Endothelial cell of umbilical vein (primary cell): ENCODE measurements around the gene PTPRZ1. TPM values are rescaled to one million over a fixed set of nuclear protein-coding genes. Genes with fewer than 3 reads are reported as not detected.

ENCODE experiments used
- BruUV-seq: library from RNA; stranded (reverse); fragments of 400-500 nt; replicated peaks from 2 replicates; lab custom pipeline; 2021; lab: Mats Ljungman, UMichigan
- CTCF ChIA-PET: fragments of 300-600, 350-600 bp; sonication (Branson Sonifier 250); formaldehyde crosslinking; loops from one replicate; lab custom pipeline; 2021; ENCODE audit warnings: antibody characterized with exemption, inconsistent platforms; lab: Charles Lee
- POLR2A ChIA-PET: fragments of 300-600, 350-600 bp; sonication (Branson Sonifier 250); formaldehyde crosslinking; loops from one replicate; lab custom pipeline; 2021; ENCODE audit warnings: antibody characterized with exemption, inconsistent platforms; lab: Charles Lee
- DNase-seq: peaks from one replicate; pipeline ENCODE4 v3.0.0-alpha.2; 2011; ENCODE audit warnings: low read depth, low spot score
- FAIRE-seq: peaks from 2 replicates; lab custom pipeline; 2011; peaks lifted over from hg19 to GRCh38; lab: Jason Lieb, UNC
- H2AFZ ChIP-seq: 2 replicates; pipeline ENCODE4 v1.6.0; 2012; ENCODE audit warnings: low read depth, low read length, control low read depth, inconsistent platforms
- H3K27ac ChIP-seq: 2 replicates; pipeline ENCODE4 v1.5.1; 2011; ENCODE audit warnings: low read depth, mild to moderate bottlenecking, control low read depth, low read length, moderate library complexity; ENCODE audit not compliant: insufficient read depth
- H3K27me3 ChIP-seq, 2 experiments: 2 replicates each; pipeline versions ENCODE4 v1.6.0 to v1.6.1; 2011; ENCODE audit warnings: low read length in 2 of 2, mixed read lengths in 1 of 2; ENCODE audit not compliant: control insufficient read depth in 2 of 2, insufficient read depth in 2 of 2
- H3K36me3 ChIP-seq, 2 experiments: 2 replicates in 1 of 2; 3 replicates in 1 of 2; pipeline ENCODE4 v1.5.1; 2011; ENCODE audit warnings: low read length in 2 of 2, mild to moderate bottlenecking in 1 of 2, moderate library complexity in 1 of 2; ENCODE audit not compliant: control insufficient read depth in 2 of 2, insufficient read depth in 2 of 2; ENCODE audit errors: extremely low read depth in 1 of 2
- H3K4me1 ChIP-seq: 3 replicates; pipeline ENCODE4 v1.5.1; 2011; ENCODE audit warnings: mild to moderate bottlenecking, low read length; ENCODE audit not compliant: control insufficient read depth, insufficient read depth; ENCODE audit errors: extremely low read depth
- H3K4me2 ChIP-seq: 2 replicates; pipeline ENCODE4 v1.6.1; 2011; ENCODE audit warnings: low read length, control low read depth, mixed read lengths; ENCODE audit not compliant: insufficient read depth
- H3K4me3 ChIP-seq, 3 experiments: fragments of 200-600 bp in 1 of 3; sonication (generic), shearing (Covaris generic) in 1 of 3; replicated peaks in 1 of 3; 2 replicates each; pipeline ENCODE4 v1.5.1; 2011 to 2016; ENCODE audit warnings: control low read depth in 3 of 3, low read length in 3 of 3, mild to moderate bottlenecking in 2 of 3, inconsistent platforms in 1 of 3, low read depth in 1 of 3, moderate library complexity in 1 of 3; ENCODE audit not compliant: insufficient read depth in 1 of 3
- H3K79me2 ChIP-seq: 2 replicates; pipeline ENCODE4 v1.6.0; 2012; ENCODE audit warnings: low read length, inconsistent platforms; ENCODE audit not compliant: control insufficient read depth, insufficient read depth
- H3K9ac ChIP-seq: replicated peaks from 2 replicates; pipeline ENCODE3; 2011; ENCODE audit warnings: low read length, control low read depth; ENCODE audit not compliant: insufficient read depth; ENCODE audit errors: extremely low read depth
- H3K9me1 ChIP-seq: replicated peaks from 3 replicates; pipeline ENCODE4 v1.6.0; 2011; ENCODE audit warnings: mild to moderate bottlenecking, low read length; ENCODE audit not compliant: control insufficient read depth, insufficient read depth; ENCODE audit errors: extremely low read depth
- H3K9me3 ChIP-seq: replicated peaks from 2 replicates; pipeline ENCODE4 v1.5.1; 2012; ENCODE audit warnings: low read length, inconsistent platforms; ENCODE audit not compliant: control insufficient read depth, insufficient read depth
- H4K20me1 ChIP-seq: replicated peaks from 2 replicates; pipeline ENCODE3; 2011; ENCODE audit warnings: mild to moderate bottlenecking, low read length; ENCODE audit not compliant: control insufficient read depth, insufficient read depth; ENCODE audit errors: extremely low read depth
- EZH2 ChIP-seq: IDR thresholded peaks from 2 replicates; pipeline ENCODE4 v1.6.1; 2012; ENCODE audit warnings: borderline replicate concordance, low read depth, mild to moderate bottlenecking, moderate library complexity, low read length, inconsistent platforms; ENCODE audit not compliant: severe bottlenecking
- FOS ChIP-seq: IDR thresholded peaks from 2 replicates; pipeline ENCODE4 v1.6.1; 2011; ENCODE audit warnings: mild to moderate bottlenecking, low read length, moderate library complexity, borderline replicate concordance; ENCODE audit not compliant: insufficient read depth
- GATA2 ChIP-seq: IDR thresholded peaks from 2 replicates; pipeline ENCODE4 v1.7.0; 2011; ENCODE audit warnings: low read depth, mild to moderate bottlenecking, moderate library complexity, mixed read lengths, low read length; ENCODE audit not compliant: insufficient read length, insufficient read depth
- JUN ChIP-seq: IDR thresholded peaks from 2 replicates; pipeline ENCODE4 v1.6.1; 2011; ENCODE audit warnings: borderline replicate concordance, low read depth; ENCODE audit not compliant: insufficient read length, insufficient read depth
- MYC ChIP-seq: IDR thresholded peaks from one replicate; pipeline ENCODE4 v1.6.1; 2011; ENCODE audit warnings: mild to moderate bottlenecking, low read depth, low read length
- POLR2A ChIP-seq: IDR thresholded peaks from 2 replicates; pipeline ENCODE4 v1.6.1; 2012; ENCODE audit warnings: low read depth, mild to moderate bottlenecking, control low read depth, low read length
- POLR2AphosphoS5 ChIP-seq: IDR thresholded peaks from 2 replicates; pipeline ENCODE4 v1.6.1; 2012; ENCODE audit warnings: low read depth, mild to moderate bottlenecking, control low read depth, low read length, moderate library complexity; ENCODE audit not compliant: insufficient read depth
- dilution Hi-C: fragments of 300-500 bp; cut with MboI; formaldehyde crosslinking; loops from one replicate; pipeline ENCODE4 v1.15.0; 2019; ENCODE audit warnings: low sequenced_read_pairs; ENCODE audit not compliant: extremely low pct_ligation_motif_present
- intact Hi-C: fragments of 100-400 bp; cut with micrococcal nuclease; formaldehyde crosslinking; loops from one replicate; pipeline ENCODE4 v1.10.0; 2022
- polyA plus RNA-seq, 4 experiments: library from polyadenylated mRNA; depleted of rRNA in 3 of 4; stranded (reverse) in 3 of 4; unstranded in 1 of 4; fragments of >200 nt; gene quantifications; 2 replicates each; pipeline versions ENCODE4 v1.2.1 to v1.2.3, GENCODE V29; 2011 to 2012; ENCODE audit warnings: missing spikeins in 1 of 4
- total RNA-seq: library from RNA; stranded (reverse); gene quantifications from 2 replicates; pipeline ENCODE4 v1.2.3, GENCODE V29; 2021
- TF ChIP-seq, protein P1 (sequence below): IDR thresholded peaks from 2 replicates; pipeline ENCODE4 v1.6.1; 2011; ENCODE audit not compliant: insufficient read depth, insufficient read length
- TF ChIP-seq, protein P2 (sequence below), 2 donors: IDR thresholded peaks; 1 replicate in 1 of 2; 2 replicates in 1 of 2; pipeline ENCODE4 v1.5.1; 2011; ENCODE audit warnings: low read length in 2 of 2, mild to moderate bottlenecking in 2 of 2, moderate library complexity in 2 of 2, control low read depth in 1 of 2, inconsistent platforms in 1 of 2, low read depth in 1 of 2; ENCODE audit not compliant: insufficient read depth in 1 of 2; ENCODE audit errors: extremely low read depth in 1 of 2

Gene PTPRZ1
- total and polyA plus RNA-seq, 2 donors (not counting 3 experiments of a cell fraction or from before 2014, with no cell fraction given) = 0.07 TPM; not detected in 1

DNA sequence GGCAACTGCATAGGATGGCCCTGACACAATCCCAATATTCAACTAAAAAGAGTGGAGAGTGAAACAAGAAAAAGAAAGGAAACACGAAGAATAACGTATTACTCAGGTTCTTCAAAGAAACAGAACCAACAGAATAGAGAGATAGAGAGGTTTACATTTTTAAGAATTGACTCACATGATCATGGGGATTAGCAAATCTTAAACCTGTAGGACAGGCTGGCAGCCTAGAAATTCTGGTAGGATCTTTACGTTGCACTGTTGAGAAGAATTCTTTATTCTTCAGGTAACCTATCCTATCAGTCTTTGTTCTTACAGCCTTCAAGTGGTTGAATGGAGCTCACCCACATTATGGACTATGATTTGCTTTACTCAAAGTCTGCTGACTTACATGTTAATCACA, 167.2 kb downstream of the PTPRZ1 start:
- H3K4me2 ChIP-seq = no peak overlapping the region
- POLR2A ChIA-PET = no interaction called here
- dilution Hi-C loops = no loop called here

More for the DNA sequence above, 167.2 kb downstream of the PTPRZ1 start:
- Histone ChIP-seq H3K9me1 (no peaks in the 10 kb centered on the region), H3K4me3 (no peak overlapping the region), H3K79me2 (no peaks in the 10 kb centered on the region), H3K9me3 (no peaks in the 10 kb centered on the region), H4K20me1 (no peaks in the 10 kb centered on the region), H3K4me1 (no peaks in the 10 kb centered on the region), H3K36me3 (no peaks in the 10 kb centered on the region), H3K9ac (no peak overlapping the region), H2AFZ (no peak overlapping the region), H3K27me3 (no peaks in the 10 kb centered on the region), H3K27ac (no peak overlapping the region)
- TF ChIP-seq, protein P1, sequence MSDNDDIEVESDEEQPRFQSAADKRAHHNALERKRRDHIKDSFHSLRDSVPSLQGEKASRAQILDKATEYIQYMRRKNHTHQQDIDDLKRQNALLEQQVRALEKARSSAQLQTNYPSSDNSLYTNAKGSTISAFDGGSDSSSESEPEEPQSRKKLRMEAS = no peak
- TF ChIP-seq JUN (no peak), POLR2AphosphoS5 (no peak), FOS (no peak), GATA2 (no peak), EZH2 (no peak), POLR2A (no peak), MYC (no peak)
- TF ChIP-seq, protein P2, sequence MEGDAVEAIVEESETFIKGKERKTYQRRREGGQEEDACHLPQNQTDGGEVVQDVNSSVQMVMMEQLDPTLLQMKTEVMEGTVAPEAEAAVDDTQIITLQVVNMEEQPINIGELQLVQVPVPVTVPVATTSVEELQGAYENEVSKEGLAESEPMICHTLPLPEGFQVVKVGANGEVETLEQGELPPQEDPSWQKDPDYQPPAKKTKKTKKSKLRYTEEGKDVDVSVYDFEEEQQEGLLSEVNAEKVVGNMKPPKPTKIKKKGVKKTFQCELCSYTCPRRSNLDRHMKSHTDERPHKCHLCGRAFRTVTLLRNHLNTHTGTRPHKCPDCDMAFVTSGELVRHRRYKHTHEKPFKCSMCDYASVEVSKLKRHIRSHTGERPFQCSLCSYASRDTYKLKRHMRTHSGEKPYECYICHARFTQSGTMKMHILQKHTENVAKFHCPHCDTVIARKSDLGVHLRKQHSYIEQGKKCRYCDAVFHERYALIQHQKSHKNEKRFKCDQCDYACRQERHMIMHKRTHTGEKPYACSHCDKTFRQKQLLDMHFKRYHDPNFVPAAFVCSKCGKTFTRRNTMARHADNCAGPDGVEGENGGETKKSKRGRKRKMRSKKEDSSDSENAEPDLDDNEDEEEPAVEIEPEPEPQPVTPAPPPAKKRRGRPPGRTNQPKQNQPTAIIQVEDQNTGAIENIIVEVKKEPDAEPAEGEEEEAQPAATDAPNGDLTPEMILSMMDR (IDR thresholded peaks at IDR 0.05; ENCODE audit: extremely low read depth in 1 of 2, insufficient read depth in 1 of 2, low read depth in 1 of 2, low read length in 2 of 2) = no peak
- FAIRE-seq (no peak), DNase-seq (no peak)
- CTCF ChIA-PET = no interaction called here
- BruUV-seq = no TSS peak
- intact Hi-C loops = no loop called here
